ENCODE data around the gene ZNF521.

DNA sequence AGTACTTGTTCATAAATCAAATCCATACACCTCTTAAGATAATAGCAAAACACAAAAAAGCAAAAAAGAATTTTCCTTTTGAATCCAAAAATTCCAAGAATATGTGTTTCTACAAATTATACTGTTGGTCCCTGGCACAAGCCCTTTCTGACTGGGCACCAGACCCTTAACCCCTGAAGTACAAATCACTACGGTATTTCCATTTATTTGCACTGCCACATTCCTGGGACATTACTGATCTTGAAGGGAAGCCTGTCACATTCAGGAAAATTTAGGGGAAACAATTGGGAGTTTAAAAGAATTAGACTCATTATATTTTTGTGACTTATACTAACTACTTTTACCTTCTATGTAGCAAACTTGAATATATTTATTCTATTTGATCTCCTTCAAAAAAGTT lies 98.8 kb downstream of the ZNF521 start:
- TF ChIP-seq, protein P1, sequence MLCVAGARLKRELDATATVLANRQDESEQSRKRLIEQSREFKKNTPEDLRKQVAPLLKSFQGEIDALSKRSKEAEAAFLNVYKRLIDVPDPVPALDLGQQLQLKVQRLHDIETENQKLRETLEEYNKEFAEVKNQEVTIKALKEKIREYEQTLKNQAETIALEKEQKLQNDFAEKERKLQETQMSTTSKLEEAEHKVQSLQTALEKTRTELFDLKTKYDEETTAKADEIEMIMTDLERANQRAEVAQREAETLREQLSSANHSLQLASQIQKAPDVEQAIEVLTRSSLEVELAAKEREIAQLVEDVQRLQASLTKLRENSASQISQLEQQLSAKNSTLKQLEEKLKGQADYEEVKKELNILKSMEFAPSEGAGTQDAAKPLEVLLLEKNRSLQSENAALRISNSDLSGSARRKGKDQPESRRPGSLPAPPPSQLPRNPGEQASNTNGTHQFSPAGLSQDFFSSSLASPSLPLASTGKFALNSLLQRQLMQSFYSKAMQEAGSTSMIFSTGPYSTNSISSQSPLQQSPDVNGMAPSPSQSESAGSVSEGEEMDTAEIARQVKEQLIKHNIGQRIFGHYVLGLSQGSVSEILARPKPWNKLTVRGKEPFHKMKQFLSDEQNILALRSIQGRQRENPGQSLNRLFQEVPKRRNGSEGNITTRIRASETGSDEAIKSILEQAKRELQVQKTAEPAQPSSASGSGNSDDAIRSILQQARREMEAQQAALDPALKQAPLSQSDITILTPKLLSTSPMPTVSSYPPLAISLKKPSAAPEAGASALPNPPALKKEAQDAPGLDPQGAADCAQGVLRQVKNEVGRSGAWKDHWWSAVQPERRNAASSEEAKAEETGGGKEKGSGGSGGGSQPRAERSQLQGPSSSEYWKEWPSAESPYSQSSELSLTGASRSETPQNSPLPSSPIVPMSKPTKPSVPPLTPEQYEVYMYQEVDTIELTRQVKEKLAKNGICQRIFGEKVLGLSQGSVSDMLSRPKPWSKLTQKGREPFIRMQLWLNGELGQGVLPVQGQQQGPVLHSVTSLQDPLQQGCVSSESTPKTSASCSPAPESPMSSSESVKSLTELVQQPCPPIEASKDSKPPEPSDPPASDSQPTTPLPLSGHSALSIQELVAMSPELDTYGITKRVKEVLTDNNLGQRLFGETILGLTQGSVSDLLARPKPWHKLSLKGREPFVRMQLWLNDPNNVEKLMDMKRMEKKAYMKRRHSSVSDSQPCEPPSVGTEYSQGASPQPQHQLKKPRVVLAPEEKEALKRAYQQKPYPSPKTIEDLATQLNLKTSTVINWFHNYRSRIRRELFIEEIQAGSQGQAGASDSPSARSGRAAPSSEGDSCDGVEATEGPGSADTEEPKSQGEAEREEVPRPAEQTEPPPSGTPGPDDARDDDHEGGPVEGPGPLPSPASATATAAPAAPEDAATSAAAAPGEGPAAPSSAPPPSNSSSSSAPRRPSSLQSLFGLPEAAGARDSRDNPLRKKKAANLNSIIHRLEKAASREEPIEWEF (IDR thresholded peaks at IDR 0.05; ENCODE audit: insufficient replicate concordance, low read depth, low read length) = no peak
- TF ChIP-seq KDM1A (IDR thresholded peaks at IDR 0.05; ENCODE audit: borderline replicate concordance) = no peak
- TF ChIP-seq POLR2A (IDR thresholded peaks at IDR 0.05; ENCODE audit: low read depth, low read length) = no peak
